ENCODE measurements around the gene OPRM1. TPM values are rescaled to one million over a fixed set of nuclear protein-coding genes. Genes with fewer than 3 reads are reported as not detected.
"Not testable (repeated sequence)": the region's sequence is repeated elsewhere in the genome, so short reads cannot be mapped to it uniquely, and the experiment has no call there.

OPRM1 gene
- total RNA-seq, 1 donor from 2014 or later = not detected

- H3K27ac ChIP-seq = no peak overlapping the region
- intact Hi-C loops (cut with DNase I) = no loop called here
- DNase-seq = no peak
These were observed 197.7 kb downstream of the OPRM1 start for GRCh38 chr6:154236646-154237301.

GRCh38 chr6:154238831-154239230 lies 199.8 kb downstream of the OPRM1 start:
- no peaks in the 10 kb centered on the region for H3K36me3 ChIP-seq
- H3K27me3 ChIP-seq = no peaks in the 10 kb centered on the region
- ATAC-seq (no peak), DNase-seq (no peak)
- H3K9me3 ChIP-seq = no peaks in the 10 kb centered on the region
- no peak for TF ChIP-seq CTCF (IDR thresholded peaks at IDR 0.05)
- intact Hi-C loops (cut with DNase I) = no loop called here
- H3K4me3 ChIP-seq = no peak overlapping the region
- H3K27ac ChIP-seq = no peak overlapping the region
- H3K4me1 ChIP-seq = no peaks in the 10 kb centered on the region

More at GRCh38 chr6:154236646-154237301, 197.7 kb downstream of the OPRM1 start:
- H3K9me3 ChIP-seq = no peaks in the 10 kb centered on the region
- no peak for ATAC-seq
- no peaks in the 10 kb centered on the region for H3K36me3 ChIP-seq
- no peak for TF ChIP-seq CTCF (IDR thresholded peaks at IDR 0.05)
- H3K27me3 ChIP-seq = no peaks in the 10 kb centered on the region
- H3K4me1 ChIP-seq = no peaks in the 10 kb centered on the region
- H3K4me3 ChIP-seq = no peak overlapping the region

- no peaks in the 10 kb centered on the region for H3K27me3 ChIP-seq
- no peak for DNase-seq
- no peak overlapping the region for H3K27ac ChIP-seq
- no peaks in the 10 kb centered on the region for H3K36me3 ChIP-seq
- H3K4me1 ChIP-seq = no peaks in the 10 kb centered on the region
- no peaks in the 10 kb centered on the region for H3K9me3 ChIP-seq
- no peak for TF ChIP-seq CTCF (IDR thresholded peaks at IDR 0.05)
- intact Hi-C loops (cut with DNase I) = no loop called here
- ATAC-seq = no peak
- H3K4me3 ChIP-seq = no peak overlapping the region
These were observed 200.4 kb downstream of the OPRM1 start for GRCh38 chr6:154239392-154239791.

- H3K27ac ChIP-seq; DNase-seq; H3K4me1 ChIP-seq; H3K36me3 ChIP-seq; H3K27me3 ChIP-seq; H3K4me3 ChIP-seq; intact Hi-C loops (cut with DNase I); ATAC-seq; H3K9me3 ChIP-seq: not testable (repeated sequence)
These were observed 202.0 kb downstream of the OPRM1 start for GRCh38 chr6:154241061-154241460.

GRCh38 chr6:154241581-154241980 lies 202.5 kb downstream of the OPRM1 start:
- no peak overlapping the region for H3K4me3 ChIP-seq
- no peaks in the 10 kb centered on the region for H3K36me3 ChIP-seq
- H3K9me3 ChIP-seq = no peaks in the 10 kb centered on the region
- TF ChIP-seq CTCF (IDR thresholded peaks at IDR 0.05) = no peak
- H3K27me3 ChIP-seq = no peaks in the 10 kb centered on the region
- intact Hi-C loops (cut with DNase I) = no loop called here
- no peak overlapping the region for H3K27ac ChIP-seq
- no peaks in the 10 kb centered on the region for H3K4me1 ChIP-seq
- no peak for ATAC-seq
- DNase-seq = no peak

GRCh38 chr6:154242617-154243357 lies 203.7 kb downstream of the OPRM1 start:
- H3K4me3 ChIP-seq = no peak overlapping the region
- H3K36me3 ChIP-seq = no peaks in the 10 kb centered on the region
- DNase-seq (no peak), ATAC-seq (no peak)
- H3K9me3 ChIP-seq = no peaks in the 10 kb centered on the region
- intact Hi-C loops (cut with DNase I) = no loop called here
- TF ChIP-seq CTCF (IDR thresholded peaks at IDR 0.05) = no peak
- no peaks in the 10 kb centered on the region for H3K27me3 ChIP-seq
- H3K27ac ChIP-seq = no peak overlapping the region
- H3K4me1 ChIP-seq = no peaks in the 10 kb centered on the region
